HCT116 (cell line): ENCODE results near the gene MCF2L2. TPM values are rescaled to one million over a fixed set of nuclear protein-coding genes. Genes with fewer than 3 reads are reported as not detected.
"Not testable (repeated sequence)": the region's sequence is repeated elsewhere in the genome, so short reads cannot be mapped to it uniquely, and the experiment has no call there.

Source experiments
- ATAC-seq: fragments of 200-7000 bp; cut with Tn5 transposase; 2 replicates; pipeline ENCODE4 v1.9.1; 2020; ENCODE audit warnings: mild to moderate bottlenecking, moderate library complexity
- BruUV-seq: library from RNA; stranded (reverse); fragments of 400-500 nt; replicated peaks from 2 replicates; lab custom pipeline; 2021; lab: Mats Ljungman, UMichigan
- CTCF ChIA-PET: fragments of 300-600 bp; sonication (Branson Sonifier 250); formaldehyde crosslinking; loops from one replicate; lab custom pipeline; 2021; ENCODE audit warnings: antibody characterized with exemption; lab: Charles Lee
- POLR2A ChIA-PET: fragments of 300-600, 350-600 bp; sonication (Branson Sonifier 250); formaldehyde crosslinking; loops from one replicate; lab custom pipeline; 2021; ENCODE audit warnings: antibody characterized with exemption; lab: Charles Lee
- RAD21 ChIA-PET, 2 experiments: fragments of 300-600 bp; sonication (Branson Sonifier 250); formaldehyde crosslinking; loops; one replicate each; lab custom pipeline; 2023; ENCODE audit warnings: low total read pairs in 2 of 2; ENCODE audit not compliant: uncharacterized antibody in 2 of 2, unreplicated experiment in 2 of 2, low non-redundant PET in 1 of 2; lab: Charles Lee
- DNase-seq: peaks from one replicate; pipeline ENCODE4 v3.0.0-alpha.2; 2010; ENCODE audit warnings: low read depth, low spot score
- H2AFZ ChIP-seq: fragments of 200-600 bp; shearing (Covaris generic), sonication (generic); 2 replicates; pipeline ENCODE4 v1.6.1; 2017; ENCODE audit warnings: low read depth, mixed run types, mixed read lengths, antibody characterized with exemption, low read length; ENCODE audit not compliant: poor library complexity, severe bottlenecking
- H3K27ac ChIP-seq: 2 replicates; pipeline ENCODE4 v1.5.1; 2012; ENCODE audit warnings: low read depth, low read length
- H3K27me3 ChIP-seq: fragments of 200-600 bp; sonication (generic); 2 replicates; pipeline ENCODE4 v1.6.1; 2016; ENCODE audit warnings: mixed run types, low read length, mixed read lengths; ENCODE audit not compliant: insufficient read depth
- H3K36me3 ChIP-seq, 2 experiments: fragments of 200-500 bp in 1 of 2; fragments of 200-600 bp in 1 of 2; sonication (Bioruptor generic) in 1 of 2; sonication (generic) in 1 of 2; 2 replicates each; pipeline versions ENCODE4 v1.5.1 to v1.6.1; 2014 to 2016; ENCODE audit warnings: low read length in 2 of 2, inconsistent platforms in 1 of 2, mixed read lengths in 1 of 2, mixed run types in 1 of 2; ENCODE audit not compliant: insufficient read depth in 2 of 2, control insufficient read depth in 1 of 2
- H3K4me1 ChIP-seq, 2 experiments: fragments of 200-600 bp in 1 of 2; sonication (generic) in 1 of 2; 2 replicates each; pipeline versions ENCODE4 v1.5.1 to v1.6.1; 2012 to 2017; ENCODE audit warnings: low read length in 2 of 2, inconsistent platforms in 1 of 2, mild to moderate bottlenecking in 1 of 2, mixed read lengths in 1 of 2, mixed run types in 1 of 2, moderate library complexity in 1 of 2; ENCODE audit not compliant: insufficient read depth in 2 of 2, control insufficient read depth in 1 of 2
- H3K4me2 ChIP-seq: fragments of 200-600 bp; sonication (generic); 2 replicates; pipeline ENCODE4 v1.6.1; 2017; ENCODE audit warnings: mixed run types, low read length, mixed read lengths
- H3K4me3 ChIP-seq, 2 experiments: fragments of 200-600 bp in 1 of 2; sonication (generic) in 1 of 2; replicated peaks in 1 of 2; 2 replicates each; pipeline ENCODE4 v1.5.1; 2011 to 2016; ENCODE audit warnings: low read length in 2 of 2, control low read depth in 1 of 2, low read depth in 1 of 2, mild to moderate bottlenecking in 1 of 2, mixed read lengths in 1 of 2, mixed run types in 1 of 2
- H3K79me2 ChIP-seq: fragments of 200-600 bp; sonication (generic); 2 replicates; pipeline ENCODE4 v1.6.1; 2017; ENCODE audit warnings: mild to moderate bottlenecking, mixed run types, low read length, moderate library complexity, mixed read lengths; ENCODE audit not compliant: insufficient read depth
- H3K9ac ChIP-seq: fragments of 200-600 bp; sonication (generic); 2 replicates; pipeline ENCODE4 v1.6.1; 2016; ENCODE audit warnings: low read length, mixed read lengths
- H3K9me2 ChIP-seq: fragments of 200-600 bp; sonication (generic), shearing (Covaris generic); 2 replicates; pipeline ENCODE4 v1.6.1; 2017; ENCODE audit warnings: mixed run types, mild to moderate bottlenecking, moderate library complexity; ENCODE audit not compliant: insufficient read depth
- H3K9me3 ChIP-seq, 2 experiments: fragments of 200-500 bp in 1 of 2; fragments of 200-600 bp in 1 of 2; sonication (Bioruptor generic) in 1 of 2; sonication (generic) in 1 of 2; 2 replicates each; pipeline ENCODE4 v1.6.1; 2014 to 2017; ENCODE audit warnings: low read length in 2 of 2, mixed read lengths in 2 of 2, inconsistent platforms in 1 of 2, low read depth in 1 of 2, mild to moderate bottlenecking in 1 of 2, mixed run types in 1 of 2, moderate library complexity in 1 of 2; ENCODE audit not compliant: control insufficient read depth in 1 of 2, insufficient read depth in 1 of 2
- H4K20me1 ChIP-seq: fragments of 200-600 bp; sonication (generic), shearing (Covaris generic); 2 replicates; pipeline ENCODE4 v1.6.1; 2017; ENCODE audit warnings: mixed run types, mild to moderate bottlenecking, moderate library complexity; ENCODE audit not compliant: insufficient read depth
- ELF1 ChIP-seq: IDR thresholded peaks from 2 replicates; pipeline ENCODE4 v1.6.1; 2012; ENCODE audit warnings: low read depth, borderline replicate concordance
- EZH2 ChIP-seq: fragments of 200-600 bp; sonication (generic); IDR thresholded peaks from 2 replicates; pipeline ENCODE4 v1.6.1; 2017; ENCODE audit warnings: antibody characterized with exemption, mixed run types
- POLR2A ChIP-seq: IDR thresholded peaks from 2 replicates; pipeline ENCODE4 v1.7.0; 2011; ENCODE audit warnings: borderline replicate concordance; ENCODE audit not compliant: insufficient read depth, insufficient read length; ENCODE audit errors: extremely low read depth
- SIN3A ChIP-seq: IDR thresholded peaks from 2 replicates; pipeline ENCODE4 v1.6.1; 2012; ENCODE audit warnings: low read depth
- SP1 ChIP-seq: IDR thresholded peaks from 2 replicates; pipeline ENCODE4 v1.6.1; 2012; ENCODE audit warnings: low read depth
- SRF ChIP-seq: IDR thresholded peaks from 2 replicates; pipeline ENCODE4 v1.6.1; 2012; ENCODE audit warnings: low read depth
- YY1 ChIP-seq: IDR thresholded peaks from 2 replicates; pipeline ENCODE4 v1.6.1; 2011; ENCODE audit warnings: low read length, low read depth, moderate library complexity, mild to moderate bottlenecking; ENCODE audit not compliant: insufficient replicate concordance; ENCODE audit errors: extremely low read depth
- intact Hi-C: fragments of 100-400 bp; cut with micrococcal nuclease; formaldehyde crosslinking; loops from 2 replicates; pipeline ENCODE4 v1.10.0; 2022
- total RNA-seq: library from RNA; stranded (reverse); gene quantifications from one replicate; pipeline ENCODE4 v1.2.1, GENCODE V29; 2021; ENCODE audit not compliant: unreplicated experiment
- TF ChIP-seq, protein P1 (sequence below): IDR thresholded peaks from 2 replicates; pipeline ENCODE4 v1.6.1; 2012
- TF ChIP-seq, protein P2 (sequence below): IDR thresholded peaks from 2 replicates; pipeline ENCODE4 v1.6.1; 2012; ENCODE audit warnings: low read depth
- TF ChIP-seq, protein P3 (sequence below), 3 experiments: fragments of 200-600 bp in 1 of 3; sonication (generic) in 1 of 3; IDR thresholded peaks in 2 of 3; conservative IDR thresholded peaks in 1 of 3; 2 replicates each; pipeline ENCODE4 v1.5.1; 2012 to 2017; ENCODE audit warnings: low read depth in 2 of 3, low read length in 2 of 3, antibody characterized with exemption in 1 of 3, borderline replicate concordance in 1 of 3, control low read depth in 1 of 3, mild to moderate bottlenecking in 1 of 3, mixed read lengths in 1 of 3, mixed run types in 1 of 3, moderate library complexity in 1 of 3; ENCODE audit not compliant: insufficient read depth in 1 of 3

The MCF2L2 gene
- total RNA-seq, 1 experiment from 2014 or later = 1.5 TPM

DNA sequence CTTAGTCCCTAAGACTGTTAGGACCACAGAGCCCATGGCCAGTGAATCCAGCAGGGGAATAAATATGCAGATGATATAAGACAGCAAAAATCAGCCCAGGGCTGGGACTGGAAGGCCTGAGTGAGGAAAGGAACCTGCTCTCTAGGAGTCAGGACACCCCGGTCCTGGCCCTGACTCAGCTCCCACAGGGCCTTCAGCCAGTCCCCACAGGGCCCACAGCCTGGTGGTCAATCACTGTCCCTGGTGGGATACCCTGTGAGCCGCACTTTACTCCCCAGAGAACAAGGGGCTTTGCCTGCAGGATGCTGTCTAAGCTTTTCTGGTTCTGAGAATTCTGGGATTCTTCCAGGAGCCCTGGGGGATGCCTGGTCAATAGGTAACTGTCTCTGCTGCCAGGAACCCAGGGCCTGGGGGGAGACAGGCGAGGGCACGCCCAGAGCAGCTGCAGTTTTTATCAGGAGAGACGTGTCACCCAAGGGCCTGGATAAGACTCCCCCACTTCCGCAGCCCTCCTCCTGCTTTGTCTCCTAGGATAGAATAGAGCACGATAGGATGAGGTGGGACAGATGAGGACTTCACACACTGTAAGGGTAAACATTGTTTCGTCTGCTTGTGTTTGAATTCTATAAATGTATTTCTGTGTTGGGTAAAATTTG lies 49.5 kb upstream of the MCF2L2 start:
- Histone ChIP-seq H3K4me3 (no peak overlapping the region), H3K9me3 (no peaks in the 10 kb centered on the region), H3K27ac (no peak overlapping the region), H3K36me3 (no peaks in the 10 kb centered on the region), H2AFZ (no peak overlapping the region), H3K79me2 (no peaks in the 10 kb centered on the region), H4K20me1 (no peaks in the 10 kb centered on the region), H3K4me1 (peaks cover 0 to 4% of the 10 kb centered on the region in 2 experiments; a peak in 2 of 4 replicates), H3K4me2 (no peak overlapping the region), H3K9me2 (no peaks in the 10 kb centered on the region), H3K27me3 (no peaks in the 10 kb centered on the region), H3K9ac (no peak overlapping the region)
- TF ChIP-seq SIN3A = no peak
- TF ChIP-seq, protein P1, sequence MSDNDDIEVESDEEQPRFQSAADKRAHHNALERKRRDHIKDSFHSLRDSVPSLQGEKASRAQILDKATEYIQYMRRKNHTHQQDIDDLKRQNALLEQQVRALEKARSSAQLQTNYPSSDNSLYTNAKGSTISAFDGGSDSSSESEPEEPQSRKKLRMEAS = no peak
- TF ChIP-seq, protein P2, sequence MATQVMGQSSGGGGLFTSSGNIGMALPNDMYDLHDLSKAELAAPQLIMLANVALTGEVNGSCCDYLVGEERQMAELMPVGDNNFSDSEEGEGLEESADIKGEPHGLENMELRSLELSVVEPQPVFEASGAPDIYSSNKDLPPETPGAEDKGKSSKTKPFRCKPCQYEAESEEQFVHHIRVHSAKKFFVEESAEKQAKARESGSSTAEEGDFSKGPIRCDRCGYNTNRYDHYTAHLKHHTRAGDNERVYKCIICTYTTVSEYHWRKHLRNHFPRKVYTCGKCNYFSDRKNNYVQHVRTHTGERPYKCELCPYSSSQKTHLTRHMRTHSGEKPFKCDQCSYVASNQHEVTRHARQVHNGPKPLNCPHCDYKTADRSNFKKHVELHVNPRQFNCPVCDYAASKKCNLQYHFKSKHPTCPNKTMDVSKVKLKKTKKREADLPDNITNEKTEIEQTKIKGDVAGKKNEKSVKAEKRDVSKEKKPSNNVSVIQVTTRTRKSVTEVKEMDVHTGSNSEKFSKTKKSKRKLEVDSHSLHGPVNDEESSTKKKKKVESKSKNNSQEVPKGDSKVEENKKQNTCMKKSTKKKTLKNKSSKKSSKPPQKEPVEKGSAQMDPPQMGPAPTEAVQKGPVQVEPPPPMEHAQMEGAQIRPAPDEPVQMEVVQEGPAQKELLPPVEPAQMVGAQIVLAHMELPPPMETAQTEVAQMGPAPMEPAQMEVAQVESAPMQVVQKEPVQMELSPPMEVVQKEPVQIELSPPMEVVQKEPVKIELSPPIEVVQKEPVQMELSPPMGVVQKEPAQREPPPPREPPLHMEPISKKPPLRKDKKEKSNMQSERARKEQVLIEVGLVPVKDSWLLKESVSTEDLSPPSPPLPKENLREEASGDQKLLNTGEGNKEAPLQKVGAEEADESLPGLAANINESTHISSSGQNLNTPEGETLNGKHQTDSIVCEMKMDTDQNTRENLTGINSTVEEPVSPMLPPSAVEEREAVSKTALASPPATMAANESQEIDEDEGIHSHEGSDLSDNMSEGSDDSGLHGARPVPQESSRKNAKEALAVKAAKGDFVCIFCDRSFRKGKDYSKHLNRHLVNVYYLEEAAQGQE = no peak
- TF ChIP-seq EZH2 = no peak
- TF ChIP-seq POLR2A = no peak
- no peak for TF ChIP-seq YY1
- TF ChIP-seq ELF1 = no peak
- TF ChIP-seq SP1 = no peak
- no peak for TF ChIP-seq SRF
- TF ChIP-seq, protein P3, sequence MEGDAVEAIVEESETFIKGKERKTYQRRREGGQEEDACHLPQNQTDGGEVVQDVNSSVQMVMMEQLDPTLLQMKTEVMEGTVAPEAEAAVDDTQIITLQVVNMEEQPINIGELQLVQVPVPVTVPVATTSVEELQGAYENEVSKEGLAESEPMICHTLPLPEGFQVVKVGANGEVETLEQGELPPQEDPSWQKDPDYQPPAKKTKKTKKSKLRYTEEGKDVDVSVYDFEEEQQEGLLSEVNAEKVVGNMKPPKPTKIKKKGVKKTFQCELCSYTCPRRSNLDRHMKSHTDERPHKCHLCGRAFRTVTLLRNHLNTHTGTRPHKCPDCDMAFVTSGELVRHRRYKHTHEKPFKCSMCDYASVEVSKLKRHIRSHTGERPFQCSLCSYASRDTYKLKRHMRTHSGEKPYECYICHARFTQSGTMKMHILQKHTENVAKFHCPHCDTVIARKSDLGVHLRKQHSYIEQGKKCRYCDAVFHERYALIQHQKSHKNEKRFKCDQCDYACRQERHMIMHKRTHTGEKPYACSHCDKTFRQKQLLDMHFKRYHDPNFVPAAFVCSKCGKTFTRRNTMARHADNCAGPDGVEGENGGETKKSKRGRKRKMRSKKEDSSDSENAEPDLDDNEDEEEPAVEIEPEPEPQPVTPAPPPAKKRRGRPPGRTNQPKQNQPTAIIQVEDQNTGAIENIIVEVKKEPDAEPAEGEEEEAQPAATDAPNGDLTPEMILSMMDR (IDR thresholded peaks at IDR 0.05 in 2 of 3, conservative IDR thresholded peaks at IDR 0.05 in 1 of 3; ENCODE audit: borderline replicate concordance in 1 of 3, insufficient read depth in 1 of 3, low read depth in 2 of 3, low read length in 2 of 3) = no peak
- CTCF ChIA-PET = no interaction called here
- RAD21 ChIA-PET = no interaction called here
- intact Hi-C loops = no loop called here
- DNase-seq = no peak
- BruUV-seq = no TSS peak
- POLR2A ChIA-PET = no interaction called here
- ATAC-seq = no peak

DNA sequence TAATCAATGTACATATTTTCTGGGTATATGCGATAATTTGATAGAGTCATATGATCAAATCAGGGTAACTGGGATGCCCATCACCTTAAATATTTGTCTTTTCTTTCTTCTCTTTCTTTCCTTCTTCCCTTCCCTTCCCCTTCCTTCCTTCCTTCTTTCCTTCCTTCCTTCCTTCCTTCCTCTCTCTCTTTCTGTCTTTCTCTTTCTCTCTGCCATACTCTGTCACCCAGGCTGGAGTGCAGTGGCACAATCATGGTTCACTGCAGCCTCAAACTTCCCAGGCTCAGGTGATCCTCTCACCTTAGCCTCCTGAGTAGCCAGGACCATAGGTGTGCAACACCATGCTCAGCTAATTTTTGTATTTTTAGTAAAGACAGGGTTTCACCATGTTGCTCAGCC lies 47.3 kb upstream of the MCF2L2 start:
- H2AFZ ChIP-seq, H3K9ac ChIP-seq, H3K9me3 ChIP-seq, H3K27ac ChIP-seq, ATAC-seq, BruUV-seq, H3K4me2 ChIP-seq, H3K4me1 ChIP-seq, DNase-seq, H3K79me2 ChIP-seq, H4K20me1 ChIP-seq, H3K27me3 ChIP-seq, POLR2A ChIA-PET, H3K36me3 ChIP-seq, intact Hi-C loops, H3K9me2 ChIP-seq, H3K4me3 ChIP-seq: not testable (repeated sequence)
- RAD21 ChIA-PET = interaction anchor here in 1 of 2 experiments (1.1 kb wide), 1 partner anchor 291 kb away, joined by 4 read pairs; no protein-coding TSS in a partner anchor
- CTCF ChIA-PET = interaction anchor here (1.4 kb wide), 1 partner anchor 292 kb away, joined by 3 read pairs; no protein-coding TSS in a partner anchor
